HepG2 (cell line): ENCODE measurements around the gene GABBR2.

Source experiments
- BCL3 ChIP-seq: sonication (generic); formaldehyde crosslinking; IDR thresholded peaks from 2 replicates; pipeline ENCODE4 v1.5.1; 2020; ENCODE audit warnings: mild to moderate bottlenecking, missing genetic modification reagents, moderate library complexity
- EP300 ChIP-seq, 3 experiments: sonication (generic) in 1 of 3; formaldehyde crosslinking in 1 of 3; IDR thresholded peaks; 2 replicates each; pipeline versions ENCODE4 v1.5.1 to v1.6.1; 2011 to 2020; ENCODE audit warnings: low read depth in 2 of 3, low read length in 2 of 3, borderline replicate concordance in 1 of 3, improper control_type of control experiment in 1 of 3, mild to moderate bottlenecking in 1 of 3, missing genetic modification reagents in 1 of 3, moderate library complexity in 1 of 3
- GLI4 ChIP-seq: sonication (generic); formaldehyde crosslinking; IDR thresholded peaks from 2 replicates; pipeline ENCODE4 v1.5.1; 2020; ENCODE audit warnings: missing genetic modification reagents, mild to moderate bottlenecking, moderate library complexity, borderline replicate concordance
- MAX ChIP-seq: IDR thresholded peaks from 2 replicates; pipeline ENCODE4 v1.6.1; 2012; ENCODE audit warnings: inconsistent platforms
- NFKBIZ ChIP-seq: IDR thresholded peaks from 2 replicates; pipeline ENCODE4 v1.6.1; 2018; ENCODE audit warnings: missing genetic modification reagents, missing compliant biosample characterization
- POLR2AphosphoS5 ChIP-seq: IDR thresholded peaks from 2 replicates; pipeline ENCODE4 v1.6.1; 2012; ENCODE audit warnings: low read depth, low read length
- REST ChIP-seq, 2 experiments: IDR thresholded peaks; 2 replicates each; pipeline ENCODE4 v1.6.1; 2011 to 2012; ENCODE audit warnings: low read length in 2 of 2, borderline replicate concordance in 1 of 2, low read depth in 1 of 2, mild to moderate bottlenecking in 1 of 2, moderate library complexity in 1 of 2
- ZNF180 ChIP-seq: sonication (generic); formaldehyde crosslinking; IDR thresholded peaks from 2 replicates; pipeline ENCODE4 v1.4.0; 2020; ENCODE audit warnings: low read depth, missing genetic modification reagents, borderline replicate concordance
- ZNF225 ChIP-seq: sonication (generic); formaldehyde crosslinking; IDR thresholded peaks from 2 replicates; pipeline ENCODE4 v1.4.0; 2020; ENCODE audit warnings: mild to moderate bottlenecking, missing genetic modification reagents
- ZNF30 ChIP-seq: sonication (generic); formaldehyde crosslinking; IDR thresholded peaks from 2 replicates; pipeline ENCODE4 v1.5.0; 2020; ENCODE audit warnings: mild to moderate bottlenecking, missing genetic modification reagents
- ZNF639 ChIP-seq: conservative IDR thresholded peaks from 2 replicates; pipeline ENCODE4 v1.6.1; 2018; ENCODE audit warnings: missing genetic modification reagents
- ZNF749 ChIP-seq: sonication (generic); formaldehyde crosslinking; IDR thresholded peaks from 2 replicates; pipeline ENCODE4 v1.8.0; 2022; ENCODE audit warnings: mild to moderate bottlenecking, missing genetic modification reagents, moderate library complexity, borderline replicate concordance
- ZNF800 ChIP-seq: sonication (generic); formaldehyde crosslinking; IDR thresholded peaks from 2 replicates; pipeline ENCODE4 v1.4.0; 2020; ENCODE audit warnings: missing genetic modification reagents
- ZSCAN31 ChIP-seq: sonication (generic); formaldehyde crosslinking; IDR thresholded peaks from 2 replicates; pipeline ENCODE4 v1.5.0; 2020; ENCODE audit warnings: low read depth, mild to moderate bottlenecking, missing genetic modification reagents

- TF ChIP-seq NFKBIZ (no peak), EP300 (IDR thresholded peaks at IDR 0.05; ENCODE audit: low read depth in 2 of 2, low read length in 2 of 2) (no peak), EP300 (CRISPR knock-in tag; IDR thresholded peaks at IDR 0.05; ENCODE audit: borderline replicate concordance) (no peak), ZNF30 (CRISPR knock-in tag) (no peak), ZNF639 (CRISPR knock-in tag) (no peak), ZSCAN31 (CRISPR knock-in tag) (no peak), ZNF749 (CRISPR knock-in tag) (no peak), ZNF180 (CRISPR knock-in tag) (no peak), POLR2AphosphoS5 (no peak), ZNF800 (no peak), REST (IDR thresholded peaks at IDR 0.05; ENCODE audit: borderline replicate concordance in 1 of 2, low read depth in 1 of 2, low read length in 2 of 2) (no peak), GLI4 (CRISPR knock-in tag) (no peak), MAX (no peak), BCL3 (CRISPR knock-in tag) (no peak), ZNF225 (CRISPR knock-in tag) (no peak)
These were observed 361.1 kb downstream of the GABBR2 start for GRCh38 chr9:98347642-98348041.
